Stimulated activated CD4-positive, alpha-beta T cell treated with anti-CD3 and anti-CD28 coated beads, Interleukin-15, amount 100 ng/mL, for 24 hours (primary cell): ENCODE results near the gene REPS2.

Experiments
- DNase-seq: peaks from one replicate; pipeline ENCODE4 v3.0.0-alpha.2; 2020

The REPS2 gene

GRCh38 chrX:17098516-17099247 is 152.2 kb downstream of the REPS2 start:
- no peak for DNase-seq

GRCh38 chrX:17104433-17104832 is 158.0 kb downstream of the REPS2 start:
- DNase-seq = no peak

GRCh38 chrX:17120816-17121215 is 174.4 kb downstream of the REPS2 start:
- no peak for DNase-seq

GRCh38 chrX:17154001-17154400 is 207.5 kb downstream of the REPS2 start:
- DNase-seq = no peak

- DNase-seq = no peak
Measured at GRCh38 chrX:17160975-17161374, 214.5 kb downstream of the REPS2 start.

GRCh38 chrX:17161991-17162390 is 215.5 kb downstream of the REPS2 start:
- no peak for DNase-seq

GRCh38 chrX:17164079-17164478 is 217.6 kb downstream of the REPS2 start:
- DNase-seq = no peak

- no peak for DNase-seq
Measured at GRCh38 chrX:17164941-17165340, 218.5 kb downstream of the REPS2 start.

- no peak for DNase-seq
Measured at GRCh38 chrX:17167915-17168314, 221.5 kb downstream of the REPS2 start.

GRCh38 chrX:17170973-17171372 is 224.5 kb downstream of the REPS2 start:
- no peak for DNase-seq

- no peak for DNase-seq
Measured at GRCh38 chrX:17174671-17175070, 228.2 kb downstream of the REPS2 start.

GRCh38 chrX:17182317-17182716 is 235.9 kb downstream of the REPS2 start:
- no peak for DNase-seq

- DNase-seq = no peak
Measured at GRCh38 chrX:17183566-17183965, 237.1 kb downstream of the REPS2 start.

GRCh38 chrX:17185431-17185830 is 239.0 kb downstream of the REPS2 start:
- DNase-seq = no peak

- no peak for DNase-seq
Measured at GRCh38 chrX:17187136-17187756, 240.8 kb downstream of the REPS2 start.

- DNase-seq = no peak
Measured at GRCh38 chrX:17192106-17192505, 245.6 kb downstream of the REPS2 start.
